Measurements from ENCODE around the gene GAS2.

Gene GAS2

DNA sequence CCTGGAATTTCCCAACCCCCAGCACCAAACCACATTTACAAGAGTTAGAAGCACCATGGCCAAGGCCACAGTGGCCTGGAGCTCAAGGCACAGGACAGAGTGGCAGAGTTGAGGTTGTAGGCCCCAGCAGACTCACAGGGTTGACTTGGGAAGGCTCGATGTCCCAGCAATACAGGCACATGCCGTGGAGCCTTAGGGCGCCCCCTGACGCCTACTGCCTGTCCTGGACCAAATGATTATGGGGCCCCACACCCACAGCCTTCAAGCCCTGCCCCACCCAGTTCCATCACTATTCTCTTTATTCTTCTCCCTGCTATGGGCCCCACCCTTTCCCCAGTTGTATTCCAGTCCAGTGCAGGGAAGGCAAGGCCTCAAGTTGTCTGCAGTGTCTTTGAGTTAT lies 193.8 kb downstream of the GAS2 start, which contains the start of gene CCDC179:
TSS of gene CCDC179 (minus strand) at position 234 of the 400 bp plus-strand sequence. CDS start at position 181, 53 bp downstream.
- no peak for DNase-seq (ENCODE audit: low read depth in 2 of 3, low spot score in 2 of 3)
